GM19468 (cell line): ENCODE results near the gene SLC30A3.

Source experiments
- ATAC-seq: cut with Tn5 transposase; IDR thresholded peaks from one replicate; pipeline ENCODE4 v1.9.1; 2021; ENCODE audit warnings: mild to moderate bottlenecking, moderate library complexity, moderate number of reproducible peaks; ENCODE audit not compliant: unreplicated experiment; ENCODE audit errors: extremely low read depth

The SLC30A3 gene

GRCh38 chr2:27263287-27264252 is 723 bp upstream of the SLC30A3 start:
- no peak for ATAC-seq

GRCh38 chr2:27261926-27262298 is 935 bp downstream of the SLC30A3 start:
- no peak for ATAC-seq

GRCh38 chr2:27261241-27261925 is 1.5 kb downstream of the SLC30A3 start:
- ATAC-seq: no peak

- ATAC-seq: no peak
Measured at GRCh38 chr2:27258051-27258450, 4.8 kb downstream of the SLC30A3 start.

- no peak for ATAC-seq
Measured at GRCh38 chr2:27256855-27257454, 5.9 kb downstream of the SLC30A3 start.

GRCh38 chr2:27255660-27256059 is 7.2 kb downstream of the SLC30A3 start:
- no peak for ATAC-seq

- no peak for ATAC-seq
Measured at GRCh38 chr2:27255187-27255586, 7.7 kb downstream of the SLC30A3 start.

GRCh38 chr2:27251766-27252165 is 11.1 kb downstream of the SLC30A3 start:
- no peak for ATAC-seq

- no peak for ATAC-seq
Measured at GRCh38 chr2:27250652-27251379, 12.0 kb downstream of the SLC30A3 start.

GRCh38 chr2:27249891-27250651 is 12.8 kb downstream of the SLC30A3 start:
- no peak for ATAC-seq

- ATAC-seq: no peak
Measured at GRCh38 chr2:27249159-27249890, 13.5 kb downstream of the SLC30A3 start.

GRCh38 chr2:27247893-27248292 is 15.0 kb downstream of the SLC30A3 start:
- ATAC-seq: no peak

- no peak for ATAC-seq
Measured at GRCh38 chr2:27245626-27246025, 17.2 kb downstream of the SLC30A3 start.

GRCh38 chr2:27245116-27245515 is 17.7 kb downstream of the SLC30A3 start:
- ATAC-seq: no peak

- ATAC-seq: no peak
Measured at GRCh38 chr2:27243391-27244130, 19.3 kb downstream of the SLC30A3 start.

GRCh38 chr2:27242614-27242951 is 20.3 kb downstream of the SLC30A3 start:
- ATAC-seq: no peak

- no peak for ATAC-seq
Measured at GRCh38 chr2:27241761-27242613, 20.9 kb downstream of the SLC30A3 start.

- ATAC-seq: no peak
Measured at GRCh38 chr2:27240406-27240805, 22.4 kb downstream of the SLC30A3 start.
